Activated T-helper 2 cell treated with anti-CD3 and anti-CD28 coated beads, Interferon-gamma antibody, Interleukin-2, Interleukin-4, amounts not matched to agents 10 μg/mL and 5 μg/mL and 100 μg/mL, durations not matched to agents 14 hours and 24 hours and 36 hours (primary cell): ENCODE data around the gene SEC23B. TPM values are rescaled to one million over a fixed set of nuclear protein-coding genes. Genes with fewer than 3 reads are reported as not detected.

ENCODE experiments used
- DNase-seq: peaks from one replicate; pipeline ENCODE4 v3.0.0; 2021; ENCODE audit warnings: low spot score
- H3K27ac Mint-ChIP-seq: one replicate; pipeline ENCODE4 v1.8.0; 2021; ENCODE audit warnings: mixed read lengths
- H3K27me3 Mint-ChIP-seq: one replicate; pipeline ENCODE4 v1.8.0; 2021; ENCODE audit warnings: low read depth, mixed read lengths
- H3K36me3 Mint-ChIP-seq: one replicate; pipeline ENCODE4 v1.8.0; 2021; ENCODE audit warnings: low read depth, mixed read lengths
- H3K4me1 Mint-ChIP-seq: one replicate; pipeline ENCODE4 v1.8.0; 2021; ENCODE audit warnings: low read depth, mixed read lengths
- H3K4me3 Mint-ChIP-seq: one replicate; pipeline ENCODE4 v1.8.0; 2021; ENCODE audit warnings: low read depth, mild to moderate bottlenecking, moderate library complexity, mixed read lengths
- H3K9me3 Mint-ChIP-seq: one replicate; pipeline ENCODE4 v1.8.0; 2021; ENCODE audit warnings: mixed read lengths
- intact Hi-C: fragments of 100-400 bp; cut with micrococcal nuclease; formaldehyde crosslinking; loops from one replicate; pipeline ENCODE4 v1.15.1; 2023
- total RNA-seq: library from RNA; stranded (reverse); gene quantifications from 2 replicates; pipeline ENCODE4 v1.2.3, GENCODE V29; 2022

SEC23B gene
- total RNA-seq, 1 donor from 2014 or later, result 126 TPM

DNA sequence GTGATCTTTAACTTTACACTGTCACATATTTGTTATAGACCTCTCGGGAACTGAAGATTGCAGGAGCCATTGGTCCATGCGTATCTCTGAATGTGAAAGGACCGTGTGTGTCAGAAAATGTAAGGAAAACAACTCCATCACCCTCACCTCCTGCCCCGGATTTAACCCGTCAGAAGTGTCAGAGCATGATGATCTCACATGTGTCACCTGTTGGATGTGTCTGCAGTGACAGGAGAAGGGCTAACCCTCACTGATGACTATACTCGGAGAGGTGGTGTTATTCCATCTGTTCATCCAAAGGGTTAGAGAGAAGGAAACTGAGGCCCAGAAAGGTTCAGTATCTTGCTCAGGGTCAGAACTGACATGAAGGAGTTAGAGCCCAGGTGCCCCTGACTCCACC, 24.9 kb downstream of the SEC23B start:
- Mint-ChIP-seq H3K9me3 (no peaks in the 10 kb centered on the region), H3K27me3 (no peaks in the 10 kb centered on the region), H3K27ac (no peak overlapping the region), H3K4me1 (no peaks in the 10 kb centered on the region), H3K36me3 (peaks cover 90% of the 10 kb centered on the region), H3K4me3 (no peak overlapping the region)
- no peak for DNase-seq
- intact Hi-C loops, result no loop called here

DNA sequence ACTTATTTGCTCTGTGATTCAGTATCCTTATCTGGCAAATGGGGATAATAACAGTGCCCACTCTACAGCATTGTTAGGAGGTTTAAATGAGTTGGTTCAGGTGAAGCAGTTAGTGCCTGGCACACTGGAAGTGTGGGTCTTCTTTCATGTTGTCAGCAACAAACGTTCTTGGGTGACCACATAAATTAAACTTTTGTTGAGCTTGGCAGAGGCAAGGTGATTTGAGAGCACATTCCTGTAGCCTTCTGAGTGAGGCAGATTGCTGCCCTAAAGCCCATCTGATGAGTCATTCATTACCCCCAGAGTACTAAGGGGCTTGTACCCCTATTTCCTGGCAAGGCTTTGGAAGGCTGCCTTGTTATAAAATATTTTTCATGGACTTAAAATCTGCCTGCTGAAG, 25.8 kb downstream of the SEC23B start:
- Mint-ChIP-seq H3K27me3 (no peaks in the 10 kb centered on the region), H3K27ac (no peak overlapping the region), H3K9me3 (no peaks in the 10 kb centered on the region), H3K4me1 (no peaks in the 10 kb centered on the region), H3K4me3 (no peak overlapping the region), H3K36me3 (peaks cover 87% of the 10 kb centered on the region)
- intact Hi-C loops, result no loop called here
- DNase-seq, result no peak

GRCh38 chr20:18533978-18534644, 26.4 kb downstream of the SEC23B start:
- Mint-ChIP-seq H3K4me1 (no peaks in the 10 kb centered on the region), H3K27ac (no peak overlapping the region), H3K9me3 (no peaks in the 10 kb centered on the region), H3K27me3 (no peaks in the 10 kb centered on the region), H3K4me3 (no peak overlapping the region), H3K36me3 (peaks cover 84% of the 10 kb centered on the region)
- no peak for DNase-seq
- intact Hi-C loops, result no loop called here

GRCh38 chr20:18537651-18538050, 29.9 kb downstream of the SEC23B start:
- Mint-ChIP-seq H3K27ac (no peak overlapping the region), H3K4me3 (no peak overlapping the region), H3K9me3 (no peaks in the 10 kb centered on the region), H3K36me3 (peaks cover 78% of the 10 kb centered on the region), H3K27me3 (no peaks in the 10 kb centered on the region), H3K4me1 (peaks cover 8% of the 10 kb centered on the region)
- intact Hi-C loops, result no loop called here
- no peak for DNase-seq

DNA sequence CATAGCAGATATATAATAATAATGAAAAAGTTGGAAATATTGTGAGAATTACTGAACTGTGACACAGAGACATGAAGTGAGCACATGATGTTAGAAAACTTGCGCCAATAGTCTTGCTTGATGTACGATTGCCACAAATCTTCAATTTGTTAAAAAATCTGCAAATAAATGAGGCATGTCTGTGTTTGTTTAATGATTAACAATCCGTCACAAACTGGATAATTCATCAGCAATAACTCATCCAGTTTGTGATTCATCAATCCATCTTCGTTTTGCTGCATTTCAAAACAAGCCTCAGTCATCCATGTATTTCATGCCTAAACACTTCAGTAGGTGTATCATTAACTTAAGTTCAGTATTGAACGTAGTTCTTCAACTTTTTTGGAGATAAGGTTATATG, 34.0 kb downstream of the SEC23B start:
- H3K27ac Mint-ChIP-seq, result no peak overlapping the region
- intact Hi-C loops, result no loop called here
- DNase-seq, result no peak
- no peak overlapping the region for H3K4me3 Mint-ChIP-seq
- H3K27me3 Mint-ChIP-seq, result no peaks in the 10 kb centered on the region
- H3K9me3 Mint-ChIP-seq, result no peaks in the 10 kb centered on the region
- H3K36me3 Mint-ChIP-seq, result peaks cover 80% of the 10 kb centered on the region
- peaks cover 11% of the 10 kb centered on the region for H3K4me1 Mint-ChIP-seq

DNA sequence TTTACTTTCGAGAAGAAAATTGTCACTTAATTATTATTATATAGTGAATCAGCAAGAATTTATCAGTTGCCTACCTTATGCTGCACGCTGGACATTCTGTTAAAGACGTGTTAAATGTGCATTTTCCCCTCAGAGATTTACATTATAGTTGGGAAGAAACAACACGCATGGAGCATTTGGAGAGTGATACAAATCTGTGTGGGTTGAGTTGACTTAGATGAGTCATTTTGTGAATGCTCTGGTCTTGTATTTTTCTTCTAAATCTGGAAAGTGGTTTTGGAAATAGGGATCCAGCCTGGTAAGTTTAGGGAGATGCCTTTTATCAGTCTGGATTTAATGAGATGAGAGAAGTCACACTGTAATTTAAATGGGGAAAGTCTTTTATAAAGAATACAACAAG, 35.5 kb downstream of the SEC23B start:
- Mint-ChIP-seq H3K27ac (no peak overlapping the region), H3K27me3 (no peaks in the 10 kb centered on the region), H3K9me3 (no peaks in the 10 kb centered on the region), H3K4me1 (peaks cover 11% of the 10 kb centered on the region), H3K36me3 (peaks cover 72% of the 10 kb centered on the region), H3K4me3 (no peak overlapping the region)
- DNase-seq, result no peak
- intact Hi-C loops, result no loop called here

GRCh38 chr20:18543932-18544331, 36.2 kb downstream of the SEC23B start:
- Mint-ChIP-seq H3K36me3 (peaks cover 70% of the 10 kb centered on the region), H3K4me3 (no peak overlapping the region), H3K27ac (no peak overlapping the region), H3K9me3 (no peaks in the 10 kb centered on the region), H3K4me1 (peaks cover 11% of the 10 kb centered on the region), H3K27me3 (no peaks in the 10 kb centered on the region)
- no peak for DNase-seq
- intact Hi-C loops, result no loop called here

DNA sequence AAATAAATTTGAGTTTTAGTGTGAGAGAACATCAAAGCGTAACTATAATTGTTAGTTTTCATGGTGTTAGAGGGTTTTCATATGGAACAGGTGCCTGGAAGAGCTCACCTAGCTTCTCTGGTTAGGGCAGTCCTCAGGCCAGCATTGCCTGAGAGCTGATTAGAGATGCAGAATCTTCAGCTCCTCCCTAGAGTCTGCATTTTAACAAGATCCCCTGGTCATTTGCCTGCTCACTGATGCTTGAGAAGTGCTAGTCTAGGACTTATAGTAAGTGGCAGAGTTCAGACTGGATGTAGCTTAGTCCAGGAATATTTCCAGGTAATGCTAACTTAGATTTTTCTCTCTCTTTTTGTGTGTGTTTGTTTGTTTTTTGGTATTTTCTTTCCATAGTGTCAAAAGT, 37.8 kb downstream of the SEC23B start:
- no peaks in the 10 kb centered on the region for H3K9me3 Mint-ChIP-seq
- H3K36me3 Mint-ChIP-seq, result peaks cover 65% of the 10 kb centered on the region
- peaks cover 6% of the 10 kb centered on the region for H3K4me1 Mint-ChIP-seq
- no peak for DNase-seq
- H3K27ac Mint-ChIP-seq, result no peak overlapping the region
- H3K27me3 Mint-ChIP-seq, result no peaks in the 10 kb centered on the region
- intact Hi-C loops, result no loop called here
- no peak overlapping the region for H3K4me3 Mint-ChIP-seq

GRCh38 chr20:18548465-18548864, 40.7 kb downstream of the SEC23B start:
- DNase-seq, result no peak
- H3K4me3 Mint-ChIP-seq, result no peak overlapping the region
- H3K9me3 Mint-ChIP-seq, result no peaks in the 10 kb centered on the region
- no peaks in the 10 kb centered on the region for H3K4me1 Mint-ChIP-seq
- H3K27me3 Mint-ChIP-seq, result no peaks in the 10 kb centered on the region
- intact Hi-C loops, result no loop called here
- H3K36me3 Mint-ChIP-seq, result peaks cover 64% of the 10 kb centered on the region
- H3K27ac Mint-ChIP-seq, result no peak overlapping the region

- Mint-ChIP-seq H3K27ac (no peak overlapping the region), H3K4me3 (no peak overlapping the region), H3K27me3 (no peaks in the 10 kb centered on the region), H3K4me1 (no peaks in the 10 kb centered on the region), H3K36me3 (peaks cover 69% of the 10 kb centered on the region), H3K9me3 (no peaks in the 10 kb centered on the region)
- no peak for DNase-seq
- intact Hi-C loops, result no loop called here
Measured at GRCh38 chr20:18553746-18554145, 46.0 kb downstream of the SEC23B start.

- Mint-ChIP-seq H3K36me3 (peaks cover 40% of the 10 kb centered on the region), H3K27me3 (no peaks in the 10 kb centered on the region), H3K4me1 (peaks cover 10% of the 10 kb centered on the region), H3K4me3 (peak within 1 kb of the TSS; percentile 97), H3K27ac (peak within 1 kb of the TSS; percentile 96), H3K9me3 (peaks cover 4% of the 10 kb centered on the region)
- intact Hi-C loops, result loop anchor here (1.0 kb wide), 3 partner anchors 20 to 100 kb away; partner anchors contain the start of genes DZANK1, POLR3F and SEC23B
- peak; percentile 91 for DNase-seq
Measured at GRCh38 chr20:18566892-18567738, 59.4 kb downstream of the SEC23B start, which contains the start of gene SMIM26. Gene SMIM26 (plus strand): TSS chr20:18567432. CDS start chr20:18567479, 47 bp downstream.

DNA sequence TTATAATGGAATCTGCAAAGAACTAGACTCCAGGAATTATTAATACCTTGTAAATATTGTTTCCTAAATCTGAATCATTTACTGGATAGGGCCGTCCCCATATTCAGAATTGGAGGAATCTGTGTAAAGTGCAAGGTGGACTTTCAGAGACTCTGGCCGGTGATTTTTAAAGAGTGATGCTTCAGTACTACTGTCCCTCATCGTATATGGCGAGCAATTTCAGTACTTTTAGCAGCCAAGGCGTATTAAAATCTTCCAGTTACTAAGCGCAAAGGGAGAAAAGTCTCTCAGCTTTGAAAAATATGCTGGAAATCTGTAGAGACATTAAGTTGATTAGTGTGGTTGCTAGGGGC, 60.0 kb downstream of the SEC23B start:
- no peak for DNase-seq
- Mint-ChIP-seq H3K27ac (peak overlapping the region; percentile 96), H3K4me1 (peaks cover 12% of the 10 kb centered on the region), H3K9me3 (peaks cover 4% of the 10 kb centered on the region), H3K27me3 (no peaks in the 10 kb centered on the region), H3K36me3 (peaks cover 34% of the 10 kb centered on the region), H3K4me3 (peak overlapping the region; percentile 97)
- intact Hi-C loops, result loop anchor here (1.0 kb wide), 3 partner anchors 20 to 100 kb away; partner anchors contain the start of genes DZANK1, POLR3F and SEC23B

GRCh38 chr20:18571009-18571408, 63.3 kb downstream of the SEC23B start:
- no peak for DNase-seq
- intact Hi-C loops, result no loop called here
- Mint-ChIP-seq H3K9me3 (peaks cover 4% of the 10 kb centered on the region), H3K36me3 (peaks cover 29% of the 10 kb centered on the region), H3K4me3 (no peak overlapping the region), H3K27ac (no peak overlapping the region), H3K27me3 (no peaks in the 10 kb centered on the region), H3K4me1 (peaks cover 12% of the 10 kb centered on the region)
